Measurements from ENCODE around the gene ENOPH1. TPM values are rescaled to one million over a fixed set of nuclear protein-coding genes. Genes with fewer than 3 reads are reported as not detected.

ENOPH1 gene
- total and polyA plus RNA-seq, 9 of the 15 experiments (the other 6 are each of a cell fraction or from before 2014, with no cell fraction given): 29.8 to 71.4 (median 48.9) TPM

DNA sequence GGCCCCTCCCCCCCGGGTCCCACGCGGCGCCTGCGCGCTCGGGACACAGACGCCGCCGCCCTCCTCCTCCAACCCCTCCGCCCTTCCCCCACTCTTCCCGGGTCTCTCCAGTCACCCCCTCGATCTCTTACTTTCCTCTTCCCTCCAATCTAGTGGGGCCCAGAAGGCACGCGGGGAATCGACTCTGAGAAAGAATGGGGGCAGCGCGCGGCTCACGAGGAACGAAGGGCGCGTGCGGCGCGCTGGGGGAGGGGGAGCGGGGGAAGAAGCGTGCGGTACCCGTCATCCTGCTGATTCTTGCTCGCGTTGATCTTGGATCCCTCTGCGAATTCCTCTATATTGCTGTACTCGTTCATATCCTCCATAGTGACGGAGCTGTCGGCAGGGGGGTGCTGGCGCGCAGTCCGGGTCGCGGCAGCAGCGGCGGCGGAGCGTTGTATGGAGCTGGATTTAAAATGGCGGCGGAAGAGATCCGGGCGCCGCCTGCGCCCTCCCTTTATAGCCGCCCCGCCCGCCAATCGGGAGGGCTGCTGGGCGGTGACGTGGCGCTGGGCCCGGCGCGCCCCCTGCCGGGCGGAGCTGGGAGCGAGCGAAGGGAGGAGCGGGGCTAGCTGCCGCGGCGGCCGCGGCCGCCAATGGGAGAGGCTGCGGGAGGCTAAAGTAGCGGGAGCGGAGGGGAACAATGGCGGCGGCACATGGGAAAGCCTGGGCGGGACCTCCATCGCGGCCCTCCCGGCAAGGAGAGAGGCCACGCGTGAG is 1.2 kb upstream of the ENOPH1 start:
- in situ Hi-C loops (cut with MboI): loop anchor here (5.0 kb wide), 1 partner anchor 52 kb away; no protein-coding TSS in a partner anchor
- no peak for TF ChIP-seq CSDE1 (IDR thresholded peaks at IDR 0.05)
- TF ChIP-seq, protein P1, sequence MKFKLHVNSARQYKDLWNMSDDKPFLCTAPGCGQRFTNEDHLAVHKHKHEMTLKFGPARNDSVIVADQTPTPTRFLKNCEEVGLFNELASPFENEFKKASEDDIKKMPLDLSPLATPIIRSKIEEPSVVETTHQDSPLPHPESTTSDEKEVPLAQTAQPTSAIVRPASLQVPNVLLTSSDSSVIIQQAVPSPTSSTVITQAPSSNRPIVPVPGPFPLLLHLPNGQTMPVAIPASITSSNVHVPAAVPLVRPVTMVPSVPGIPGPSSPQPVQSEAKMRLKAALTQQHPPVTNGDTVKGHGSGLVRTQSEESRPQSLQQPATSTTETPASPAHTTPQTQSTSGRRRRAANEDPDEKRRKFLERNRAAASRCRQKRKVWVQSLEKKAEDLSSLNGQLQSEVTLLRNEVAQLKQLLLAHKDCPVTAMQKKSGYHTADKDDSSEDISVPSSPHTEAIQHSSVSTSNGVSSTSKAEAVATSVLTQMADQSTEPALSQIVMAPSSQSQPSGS (CRISPR knock-in tag; IDR thresholded peaks at IDR 0.05): no peak; the same call in 1 of the 2 replicates
- no peak for TF ChIP-seq BACH1 (tag; IDR thresholded peaks at IDR 0.05)
- TF ChIP-seq PTBP1 (IDR thresholded peaks at IDR 0.05; ENCODE audit: low read depth, low read length): 0 out of 2 replicates have a peak, but pooled peaks have one; percentile 35
- TF ChIP-seq MEF2D (tag; conservative IDR thresholded peaks at IDR 0.05; ENCODE audit: low read depth): no peak
- TF ChIP-seq CBX2 (IDR thresholded peaks at IDR 0.05; ENCODE audit: insufficient read depth, low read length, poor library complexity, severe bottlenecking): no peak
- TF ChIP-seq PCBP1 (IDR thresholded peaks at IDR 0.05; ENCODE audit: low read depth, low read length, poor library complexity, severe bottlenecking): peak; percentile 95
- no peak for TF ChIP-seq HDAC2 (IDR thresholded peaks at IDR 0.05)
- TF ChIP-seq ERF (CRISPR knock-in tag; IDR thresholded peaks at IDR 0.05): no peak
- TF ChIP-seq ZNF134 (CRISPR knock-in tag; conservative IDR thresholded peaks at IDR 0.05): no peak
- TF ChIP-seq ZNF146 (CRISPR knock-in tag; IDR thresholded peaks at IDR 0.05; ENCODE audit: unreplicated experiment): no peak
- no peak for TF ChIP-seq MCM3 (IDR thresholded peaks at IDR 0.05)
- no peak for TF ChIP-seq CCAR2 (IDR thresholded peaks at IDR 0.05; ENCODE audit: low read depth, low read length)
- TF ChIP-seq ZNF764 (CRISPR knock-in tag; IDR thresholded peaks at IDR 0.05; ENCODE audit: low read depth): no peak
- TF ChIP-seq TFAM (CRISPR knock-in tag; conservative IDR thresholded peaks at IDR 0.05): no peak
- TF ChIP-seq ZNF507 (tag; conservative IDR thresholded peaks at IDR 0.05): no peak
- TF ChIP-seq, protein P2, sequence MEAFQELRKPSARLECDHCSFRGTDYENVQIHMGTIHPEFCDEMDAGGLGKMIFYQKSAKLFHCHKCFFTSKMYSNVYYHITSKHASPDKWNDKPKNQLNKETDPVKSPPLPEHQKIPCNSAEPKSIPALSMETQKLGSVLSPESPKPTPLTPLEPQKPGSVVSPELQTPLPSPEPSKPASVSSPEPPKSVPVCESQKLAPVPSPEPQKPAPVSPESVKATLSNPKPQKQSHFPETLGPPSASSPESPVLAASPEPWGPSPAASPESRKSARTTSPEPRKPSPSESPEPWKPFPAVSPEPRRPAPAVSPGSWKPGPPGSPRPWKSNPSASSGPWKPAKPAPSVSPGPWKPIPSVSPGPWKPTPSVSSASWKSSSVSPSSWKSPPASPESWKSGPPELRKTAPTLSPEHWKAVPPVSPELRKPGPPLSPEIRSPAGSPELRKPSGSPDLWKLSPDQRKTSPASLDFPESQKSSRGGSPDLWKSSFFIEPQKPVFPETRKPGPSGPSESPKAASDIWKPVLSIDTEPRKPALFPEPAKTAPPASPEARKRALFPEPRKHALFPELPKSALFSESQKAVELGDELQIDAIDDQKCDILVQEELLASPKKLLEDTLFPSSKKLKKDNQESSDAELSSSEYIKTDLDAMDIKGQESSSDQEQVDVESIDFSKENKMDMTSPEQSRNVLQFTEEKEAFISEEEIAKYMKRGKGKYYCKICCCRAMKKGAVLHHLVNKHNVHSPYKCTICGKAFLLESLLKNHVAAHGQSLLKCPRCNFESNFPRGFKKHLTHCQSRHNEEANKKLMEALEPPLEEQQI (IDR thresholded peaks at IDR 0.05): no peak
- TF ChIP-seq, protein P3, sequence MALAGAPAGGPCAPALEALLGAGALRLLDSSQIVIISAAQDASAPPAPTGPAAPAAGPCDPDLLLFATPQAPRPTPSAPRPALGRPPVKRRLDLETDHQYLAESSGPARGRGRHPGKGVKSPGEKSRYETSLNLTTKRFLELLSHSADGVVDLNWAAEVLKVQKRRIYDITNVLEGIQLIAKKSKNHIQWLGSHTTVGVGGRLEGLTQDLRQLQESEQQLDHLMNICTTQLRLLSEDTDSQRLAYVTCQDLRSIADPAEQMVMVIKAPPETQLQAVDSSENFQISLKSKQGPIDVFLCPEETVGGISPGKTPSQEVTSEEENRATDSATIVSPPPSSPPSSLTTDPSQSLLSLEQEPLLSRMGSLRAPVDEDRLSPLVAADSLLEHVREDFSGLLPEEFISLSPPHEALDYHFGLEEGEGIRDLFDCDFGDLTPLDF (CRISPR knock-in tag; IDR thresholded peaks at IDR 0.05): no peak

More for the DNA sequence above, 1.2 kb upstream of the ENOPH1 start:
- Histone ChIP-seq H3K79me2 (ENCODE audit: control insufficient read depth, insufficient read depth, low read length) (peaks cover 87% of the 10 kb centered on the region), H2AFZ (ENCODE audit: low read depth, low read length) (peak overlapping the region; percentile 77), H3K4me1 (replicated peaks in 1 of 2; ENCODE audit: control insufficient read depth in 2 of 2, insufficient read depth in 2 of 2, low read length in 2 of 2) (peaks cover 19 to 26% of the 10 kb centered on the region in 2 experiments; a peak in 4 of 5 replicates), H3K9me1 (ENCODE audit: control insufficient read depth, insufficient read depth, low read length) (no peaks in the 10 kb centered on the region), H3K4me2 (ENCODE audit: insufficient read depth, low read length) (peak overlapping the region; percentile 92), H3K4me3 (peak overlapping the region; percentile 80), H3K36me3 (ENCODE audit: control insufficient read depth, insufficient read depth, low read length) (peaks cover 59% of the 10 kb centered on the region), H3K27ac (ENCODE audit: extremely low read depth, low read depth, low read length) (peak overlapping the region; percentile 99), H3K9ac (ENCODE audit: insufficient read depth in 1 of 2, low read depth in 2 of 2, low read length in 2 of 2) (peak overlapping the region; percentile 100), H3K27me3 (ENCODE audit: control insufficient read depth in 2 of 2, insufficient read depth in 2 of 2, low read length in 2 of 2) (no peaks in the 10 kb centered on the region), H4K20me1 (replicated peaks; ENCODE audit: control insufficient read depth, insufficient read depth, low read length) (peaks cover 27% of the 10 kb centered on the region), H3K9me3 (replicated peaks; ENCODE audit: control insufficient read depth, insufficient read depth, low read depth, low read length) (no peaks in the 10 kb centered on the region)
- no TSS peak for BruUV-seq (replicated peaks)
- peak; percentile 75 for ATAC-seq
- 1% methylated on average over 34 of the region's 83 CpGs for WGBS (ENCODE audit: insufficient coverage, low coverage, missing lambda C conversion rate)
- DNase-seq (ENCODE audit: extremely low read depth in 1 of 4, low spot score in 3 of 4): peak; percentile 83 to 96 (median 90)
- intact Hi-C loops (cut with micrococcal nuclease): loop anchor here (1.0 kb wide), 1 partner anchor 55 kb away; no protein-coding TSS in a partner anchor
- FAIRE-seq: no peak
- ChIA-PET POLR2A (interaction anchor here (0.6 to 3.1 kb wide), 26 partner anchors 9 to 754 kb away, joined by 3 to 29 read pairs (median 5); partner anchors contain the start of gene HNRNPD), CTCF (ENCODE audit: low intra/inter-chr PET ratio) (interaction anchor here (0.6 to 1.4 kb wide), 2 partner anchors 54 to 144 kb away, joined by 3 to 7 read pairs; partner anchors contain the start of gene HNRNPD)
